ENCODE measurements around the gene SORL1. TPM values are rescaled to one million over a fixed set of nuclear protein-coding genes. Genes with fewer than 3 reads are reported as not detected.

The SORL1 gene
- total RNA-seq, 1 experiment from 2014 or later: 6.1 TPM

DNA sequence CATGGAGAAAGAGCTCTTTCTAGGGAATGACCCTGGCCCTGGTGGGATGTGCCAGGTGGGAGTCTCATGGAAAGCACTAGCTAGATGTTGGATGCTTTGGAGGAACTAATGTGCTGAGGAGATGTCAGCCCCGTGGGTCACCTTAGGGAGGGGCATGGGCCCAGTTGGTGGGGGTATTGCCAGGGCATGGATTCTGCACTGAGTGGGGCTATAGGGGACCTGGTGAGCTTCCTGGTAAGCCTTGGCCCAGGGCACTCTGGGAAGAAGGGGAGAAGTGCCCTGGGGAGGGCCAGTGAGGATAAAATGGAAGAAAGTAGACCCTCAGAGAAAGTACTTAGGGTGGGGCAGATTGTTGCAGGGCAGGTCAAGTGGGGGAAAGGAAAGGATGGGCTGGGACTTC lies 65.9 kb downstream of the SORL1 start:
- no peak overlapping the region for H3K27ac Mint-ChIP-seq (ENCODE audit: unreplicated experiment)

GRCh38 chr11:121520243-121521144 lies 68.4 kb downstream of the SORL1 start:
- BruUV-seq (replicated peaks): no TSS peak
- no peak overlapping the region for H3K27ac Mint-ChIP-seq (ENCODE audit: unreplicated experiment)
- no peak for TF ChIP-seq CTCF (IDR thresholded peaks at IDR 0.05; ENCODE audit: unreplicated experiment)
- no peak for DNase-seq
- intact Hi-C loops (cut with micrococcal nuclease; ENCODE audit: unreplicated experiment): no loop called here
- no peaks in the 10 kb centered on the region for H3K4me1 Mint-ChIP-seq (ENCODE audit: low read depth, unreplicated experiment)
- no peaks in the 10 kb centered on the region for H3K36me3 Mint-ChIP-seq (ENCODE audit: insufficient read depth, unreplicated experiment)
- CTCF ChIA-PET: no interaction called here
- H3K27me3 Mint-ChIP-seq (ENCODE audit: unreplicated experiment): no peaks in the 10 kb centered on the region
- no peak overlapping the region for H3K4me3 Mint-ChIP-seq (ENCODE audit: low read depth, unreplicated experiment)
- peaks cover 2% of the 10 kb centered on the region for H3K9me3 Mint-ChIP-seq (ENCODE audit: low read depth, unreplicated experiment)

More for the DNA sequence above, 65.9 kb downstream of the SORL1 start:
- BruUV-seq (replicated peaks): no TSS peak
- no peaks in the 10 kb centered on the region for H3K4me1 Mint-ChIP-seq (ENCODE audit: low read depth, unreplicated experiment)
- H3K36me3 Mint-ChIP-seq (ENCODE audit: insufficient read depth, unreplicated experiment): no peaks in the 10 kb centered on the region
- H3K9me3 Mint-ChIP-seq (ENCODE audit: low read depth, unreplicated experiment): peaks cover 2% of the 10 kb centered on the region
- H3K27me3 Mint-ChIP-seq (ENCODE audit: unreplicated experiment): no peaks in the 10 kb centered on the region
- CTCF ChIA-PET: no interaction called here
- DNase-seq: no peak
- H3K4me3 Mint-ChIP-seq (ENCODE audit: low read depth, unreplicated experiment): no peak overlapping the region
- intact Hi-C loops (cut with micrococcal nuclease; ENCODE audit: unreplicated experiment): no loop called here
- no peak for TF ChIP-seq CTCF (IDR thresholded peaks at IDR 0.05; ENCODE audit: unreplicated experiment)

DNA sequence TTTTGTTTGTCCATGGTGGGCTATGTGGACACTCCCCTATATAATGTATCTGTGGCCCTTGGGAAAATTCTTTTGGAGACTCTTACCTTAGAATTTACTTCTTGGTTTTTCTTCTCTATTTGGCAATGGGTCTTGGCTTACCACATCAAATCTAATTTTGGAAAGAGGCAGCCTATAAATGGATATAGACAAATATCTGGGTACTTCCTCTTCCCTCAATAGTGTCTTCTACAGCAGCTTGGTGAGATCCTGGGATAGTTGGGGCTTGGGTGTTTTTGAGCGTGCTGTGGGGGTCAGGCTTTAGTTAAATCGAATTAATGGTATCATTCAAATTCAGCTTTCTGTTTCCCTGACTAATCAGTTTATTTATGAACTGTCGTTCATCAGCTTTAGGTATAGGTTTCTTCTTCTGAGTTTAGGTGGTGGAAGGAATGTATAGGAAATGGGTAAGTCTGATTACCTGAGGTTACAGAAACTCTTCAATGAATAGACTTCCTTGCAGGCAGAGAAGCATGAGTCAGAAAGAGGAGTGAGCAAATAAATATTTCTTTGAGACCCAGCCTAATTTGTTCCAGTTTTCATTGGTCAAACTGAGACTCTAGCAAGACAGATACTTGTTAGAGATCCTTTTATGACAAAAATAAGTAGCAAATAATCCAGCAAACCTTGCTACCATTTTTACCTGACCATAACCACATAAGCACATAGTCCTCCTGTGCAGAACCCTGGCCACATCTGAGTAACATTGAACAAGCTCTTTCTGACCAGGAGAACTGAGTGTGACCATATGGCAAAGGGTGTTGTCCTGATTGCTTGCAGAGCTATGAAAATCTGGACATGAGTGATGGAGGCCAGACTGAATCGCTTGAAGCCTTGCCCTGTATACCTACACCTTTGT lies 69.3 kb downstream of the SORL1 start:
- no peaks in the 10 kb centered on the region for H3K27me3 Mint-ChIP-seq (ENCODE audit: unreplicated experiment)
- TF ChIP-seq CTCF (IDR thresholded peaks at IDR 0.05; ENCODE audit: unreplicated experiment): no peak
- peaks cover 2% of the 10 kb centered on the region for H3K9me3 Mint-ChIP-seq (ENCODE audit: low read depth, unreplicated experiment)
- CTCF ChIA-PET: no interaction called here
- DNase-seq: no peak
- no TSS peak for BruUV-seq (replicated peaks)
- no peak overlapping the region for H3K27ac Mint-ChIP-seq (ENCODE audit: unreplicated experiment)
- no peaks in the 10 kb centered on the region for H3K4me1 Mint-ChIP-seq (ENCODE audit: low read depth, unreplicated experiment)
- H3K36me3 Mint-ChIP-seq (ENCODE audit: insufficient read depth, unreplicated experiment): no peaks in the 10 kb centered on the region
- H3K4me3 Mint-ChIP-seq (ENCODE audit: low read depth, unreplicated experiment): no peak overlapping the region
- intact Hi-C loops (cut with micrococcal nuclease; ENCODE audit: unreplicated experiment): no loop called here

DNA sequence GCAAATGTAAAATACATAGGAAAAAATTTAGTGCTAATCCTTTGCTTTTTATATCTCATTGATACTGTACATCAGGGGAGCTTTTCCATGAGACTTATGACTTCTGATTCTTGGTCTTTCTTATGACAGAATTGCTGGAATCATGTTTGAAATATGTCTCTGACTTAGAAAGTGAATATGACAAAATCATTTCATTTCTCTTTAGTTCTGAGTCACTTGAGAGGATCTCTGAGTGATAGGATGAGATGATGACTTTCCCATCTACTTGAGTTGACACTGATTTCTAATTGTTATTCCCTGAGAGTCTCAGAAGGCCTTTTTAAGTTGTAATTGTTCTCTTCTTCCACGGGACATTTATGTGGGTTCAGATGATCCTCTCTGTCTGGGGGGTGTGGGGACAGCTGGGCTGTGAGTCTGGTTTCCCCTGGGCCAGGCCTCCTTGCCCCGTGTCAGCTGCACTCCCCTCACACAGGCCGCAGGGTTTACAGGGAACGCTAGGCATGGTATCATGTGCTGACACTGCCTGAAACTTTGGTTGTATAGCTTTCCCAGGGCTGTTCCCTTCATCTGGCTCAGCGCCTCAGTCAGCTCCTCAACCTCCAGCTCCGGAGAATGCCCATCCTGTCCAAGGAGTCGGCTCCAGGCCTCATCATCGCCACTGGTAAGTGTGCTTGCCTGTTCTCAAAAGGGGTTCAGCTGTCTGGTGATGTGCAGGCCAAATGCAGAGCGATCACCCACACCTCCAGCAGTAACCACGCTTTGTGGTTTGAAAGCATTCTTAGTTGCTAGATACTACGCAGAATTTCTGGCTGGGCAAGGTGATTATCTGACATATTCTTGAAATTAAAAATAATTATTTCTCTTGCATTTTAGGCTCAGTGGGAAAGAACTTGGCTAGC lies 70.2 kb downstream of the SORL1 start:
- no peak for DNase-seq
- CTCF ChIA-PET: no interaction called here
- Mint-ChIP-seq H3K27me3 (ENCODE audit: unreplicated experiment) (no peaks in the 10 kb centered on the region), H3K4me3 (ENCODE audit: low read depth, unreplicated experiment) (no peak overlapping the region), H3K27ac (ENCODE audit: unreplicated experiment) (no peak overlapping the region), H3K9me3 (ENCODE audit: low read depth, unreplicated experiment) (peaks cover 6% of the 10 kb centered on the region), H3K36me3 (ENCODE audit: insufficient read depth, unreplicated experiment) (no peaks in the 10 kb centered on the region), H3K4me1 (ENCODE audit: low read depth, unreplicated experiment) (no peaks in the 10 kb centered on the region)
- BruUV-seq (replicated peaks): no TSS peak
- intact Hi-C loops (cut with micrococcal nuclease; ENCODE audit: unreplicated experiment): no loop called here
- TF ChIP-seq CTCF (IDR thresholded peaks at IDR 0.05; ENCODE audit: unreplicated experiment): no peak

Measured in Calu3 (cell line).